Loucy (cell line): ENCODE results near the gene PAQR7.

Experiments used
- H2AFZ ChIP-seq: fragments of 200-600 bp; sonication (generic); 2 replicates; pipeline ENCODE4 v1.6.0; 2016; ENCODE audit warnings: antibody characterized with exemption, mild to moderate bottlenecking, low read length, moderate library complexity
- H3F3A ChIP-seq: fragments of 200-600 bp; 2 replicates; pipeline ENCODE4 v1.6.0; 2016; ENCODE audit warnings: antibody characterized with exemption, low read depth, mild to moderate bottlenecking
- H3K27me3 ChIP-seq: fragments of 200-600 bp; sonication (generic); 2 replicates; pipeline ENCODE4 v1.6.1; 2014; ENCODE audit warnings: low read length, mild to moderate bottlenecking; ENCODE audit not compliant: insufficient read depth, poor library complexity, severe bottlenecking
- H3K36me3 ChIP-seq: fragments of 200-600 bp; sonication (generic); 2 replicates; pipeline ENCODE4 v1.6.1; 2016; ENCODE audit warnings: low read length; ENCODE audit not compliant: insufficient read depth
- H3K4me1 ChIP-seq: fragments of 200-600 bp; sonication (generic); 2 replicates; pipeline ENCODE4 v1.5.1; 2014; ENCODE audit warnings: low read length, mild to moderate bottlenecking; ENCODE audit not compliant: insufficient read depth, poor library complexity, severe bottlenecking
- H3K4me2 ChIP-seq: fragments of 200-600 bp; sonication (generic); 2 replicates; pipeline ENCODE4 v1.6.0; 2014; ENCODE audit warnings: antibody characterized with exemption, low read length, low read depth, mild to moderate bottlenecking; ENCODE audit not compliant: poor library complexity, severe bottlenecking
- H3K4me3 ChIP-seq: fragments of 200-600 bp; sonication (generic); 2 replicates; pipeline ENCODE4 v1.5.1; 2014; ENCODE audit warnings: low read length, mild to moderate bottlenecking, mixed read lengths; ENCODE audit not compliant: poor library complexity, severe bottlenecking
- H3K79me2 ChIP-seq: fragments of 200-600 bp; sonication (generic); 2 replicates; pipeline ENCODE4 v1.6.1; 2014; ENCODE audit warnings: low read length; ENCODE audit not compliant: insufficient read depth
- H3K9ac ChIP-seq: fragments of 200-600 bp; sonication (generic); 2 replicates; pipeline ENCODE4 v1.6.0; 2014; ENCODE audit warnings: mild to moderate bottlenecking, low read depth, low read length, moderate library complexity; ENCODE audit not compliant: poor library complexity, severe bottlenecking
- H3K9me2 ChIP-seq: fragments of 200-600 bp; sonication (generic); replicated peaks from 2 replicates; pipeline ENCODE4 v1.6.1; 2016; ENCODE audit warnings: low read depth, low read length, mixed read lengths
- H3K9me3 ChIP-seq: fragments of 200-600 bp; sonication (generic); 2 replicates; pipeline ENCODE4 v1.6.1; 2014; ENCODE audit warnings: mild to moderate bottlenecking, antibody characterized with exemption, low read length, low read depth; ENCODE audit not compliant: insufficient read depth
- H4K20me1 ChIP-seq: fragments of 200-600 bp; sonication (generic); 2 replicates; pipeline ENCODE4 v1.6.0; 2014; ENCODE audit warnings: antibody characterized with exemption, low read length, mild to moderate bottlenecking; ENCODE audit not compliant: insufficient read depth, poor library complexity, severe bottlenecking
- EZH2phosphoT487 ChIP-seq: fragments of 200-600 bp; IDR thresholded peaks from 2 replicates; pipeline ENCODE4 v1.6.1; 2018; ENCODE audit warnings: antibody characterized with exemption, mild to moderate bottlenecking, moderate library complexity, borderline replicate concordance
- TF ChIP-seq, protein P1 (sequence below): fragments of 200-600 bp; sonication (generic); conservative IDR thresholded peaks from 2 replicates; pipeline ENCODE4 v1.5.1; 2014; ENCODE audit warnings: mild to moderate bottlenecking, antibody characterized with exemption, low read length

The PAQR7 gene

DNA sequence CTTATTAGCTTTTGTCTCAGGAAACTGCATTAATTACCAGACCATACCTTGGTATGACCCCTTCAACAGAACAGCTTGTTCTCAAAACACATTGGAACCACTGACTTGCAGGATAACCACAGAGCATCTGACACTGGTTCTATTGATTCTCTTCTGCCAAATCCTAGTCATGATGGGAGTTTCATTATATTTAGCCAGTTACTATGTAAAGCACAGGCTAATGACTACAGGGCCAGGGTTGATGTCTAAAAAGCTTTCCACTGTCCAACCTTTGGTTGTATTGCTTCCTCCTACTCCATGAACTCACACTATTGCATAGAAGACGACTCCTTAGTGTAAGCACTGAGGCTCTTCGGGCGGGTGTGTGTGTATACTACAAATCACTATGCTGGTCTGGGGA lies 27.0 kb upstream of the PAQR7 start:
- no peaks in the 10 kb centered on the region for H3K9me2 ChIP-seq
- no peak overlapping the region for H2AFZ ChIP-seq
- H4K20me1 ChIP-seq: peaks cover 78% of the 10 kb centered on the region
- H3F3A ChIP-seq: peaks cover 9% of the 10 kb centered on the region
- peaks cover 63% of the 10 kb centered on the region for H3K4me1 ChIP-seq
- peak overlapping the region; percentile 92 for H3K4me2 ChIP-seq
- H3K4me3 ChIP-seq: peak overlapping the region; percentile 97
- H3K36me3 ChIP-seq: peaks cover 71% of the 10 kb centered on the region
- no peak for TF ChIP-seq EZH2phosphoT487
- TF ChIP-seq, protein P1, sequence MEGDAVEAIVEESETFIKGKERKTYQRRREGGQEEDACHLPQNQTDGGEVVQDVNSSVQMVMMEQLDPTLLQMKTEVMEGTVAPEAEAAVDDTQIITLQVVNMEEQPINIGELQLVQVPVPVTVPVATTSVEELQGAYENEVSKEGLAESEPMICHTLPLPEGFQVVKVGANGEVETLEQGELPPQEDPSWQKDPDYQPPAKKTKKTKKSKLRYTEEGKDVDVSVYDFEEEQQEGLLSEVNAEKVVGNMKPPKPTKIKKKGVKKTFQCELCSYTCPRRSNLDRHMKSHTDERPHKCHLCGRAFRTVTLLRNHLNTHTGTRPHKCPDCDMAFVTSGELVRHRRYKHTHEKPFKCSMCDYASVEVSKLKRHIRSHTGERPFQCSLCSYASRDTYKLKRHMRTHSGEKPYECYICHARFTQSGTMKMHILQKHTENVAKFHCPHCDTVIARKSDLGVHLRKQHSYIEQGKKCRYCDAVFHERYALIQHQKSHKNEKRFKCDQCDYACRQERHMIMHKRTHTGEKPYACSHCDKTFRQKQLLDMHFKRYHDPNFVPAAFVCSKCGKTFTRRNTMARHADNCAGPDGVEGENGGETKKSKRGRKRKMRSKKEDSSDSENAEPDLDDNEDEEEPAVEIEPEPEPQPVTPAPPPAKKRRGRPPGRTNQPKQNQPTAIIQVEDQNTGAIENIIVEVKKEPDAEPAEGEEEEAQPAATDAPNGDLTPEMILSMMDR: no peak
- peaks cover 84% of the 10 kb centered on the region for H3K79me2 ChIP-seq
- H3K27me3 ChIP-seq: peaks cover 5% of the 10 kb centered on the region
- peak overlapping the region; percentile 85 for H3K9ac ChIP-seq
- no peaks in the 10 kb centered on the region for H3K9me3 ChIP-seq

DNA sequence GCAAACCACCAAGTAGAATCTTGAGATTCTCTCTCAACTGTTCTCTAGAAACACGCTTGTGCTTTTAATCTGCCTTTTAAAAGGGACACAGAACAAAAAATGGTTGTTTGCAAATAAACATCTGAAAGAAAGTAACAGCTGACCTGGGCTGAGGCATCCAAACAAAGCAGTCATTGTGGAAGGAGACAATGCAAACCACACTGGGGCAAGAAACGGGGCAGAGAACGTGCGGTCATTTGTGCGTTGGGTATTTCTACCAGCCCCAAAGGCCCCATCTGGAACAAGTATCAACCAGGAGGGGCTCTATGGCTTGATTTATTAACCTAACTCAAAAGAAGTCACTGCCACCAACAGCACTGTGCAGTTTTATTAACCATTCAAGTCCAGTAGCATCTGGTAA lies 24.7 kb upstream of the PAQR7 start:
- H3K4me1 ChIP-seq: peaks cover 57% of the 10 kb centered on the region
- H4K20me1 ChIP-seq: peaks cover 88% of the 10 kb centered on the region
- H3F3A ChIP-seq: peaks cover 24% of the 10 kb centered on the region
- H3K27me3 ChIP-seq: peaks cover 5% of the 10 kb centered on the region
- TF ChIP-seq, protein P1: no peak
- no peak for TF ChIP-seq EZH2phosphoT487
- H3K9ac ChIP-seq: peak overlapping the region; percentile 22
- peak overlapping the region; percentile 92 for H3K4me2 ChIP-seq
- H3K4me3 ChIP-seq: peak overlapping the region; percentile 97
- H3K36me3 ChIP-seq: peaks cover 86% of the 10 kb centered on the region
- H3K79me2 ChIP-seq: peaks cover 75% of the 10 kb centered on the region
- no peaks in the 10 kb centered on the region for H3K9me2 ChIP-seq
- no peak overlapping the region for H2AFZ ChIP-seq
- no peaks in the 10 kb centered on the region for H3K9me3 ChIP-seq

DNA sequence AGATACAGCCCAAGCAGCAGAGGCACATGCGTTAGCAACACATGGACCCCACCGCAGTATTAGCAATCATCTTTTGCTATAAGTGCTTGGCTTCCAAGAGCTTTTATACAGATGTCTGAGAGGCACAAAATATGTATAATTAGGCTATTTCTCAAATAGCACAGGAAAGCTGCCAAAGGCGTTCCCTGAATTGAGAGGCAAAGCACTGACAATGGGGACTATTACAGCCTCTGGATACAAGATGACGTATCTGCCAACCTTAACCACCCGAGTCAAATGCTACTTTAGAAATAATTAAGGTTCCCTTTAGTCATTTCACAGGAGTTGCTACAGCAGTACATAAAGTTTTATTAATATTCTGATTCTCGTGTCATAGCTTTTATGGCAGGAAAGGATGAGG lies 24.3 kb upstream of the PAQR7 start:
- Histone ChIP-seq H3K27me3 (peaks cover 5% of the 10 kb centered on the region), H3K9me3 (no peaks in the 10 kb centered on the region), H3K9me2 (no peaks in the 10 kb centered on the region), H3K4me1 (peaks cover 56% of the 10 kb centered on the region), H3K9ac (peak overlapping the region; percentile 22), H3F3A (peaks cover 24% of the 10 kb centered on the region), H4K20me1 (peaks cover 88% of the 10 kb centered on the region), H3K4me3 (peak overlapping the region; percentile 97), H3K79me2 (peaks cover 75% of the 10 kb centered on the region), H3K36me3 (peaks cover 88% of the 10 kb centered on the region), H3K4me2 (peak overlapping the region; percentile 92), H2AFZ (no peak overlapping the region)
- TF ChIP-seq, protein P1: no peak
- no peak for TF ChIP-seq EZH2phosphoT487
